ENCODE results near the gene CRTC3.

CRTC3 gene

DNA sequence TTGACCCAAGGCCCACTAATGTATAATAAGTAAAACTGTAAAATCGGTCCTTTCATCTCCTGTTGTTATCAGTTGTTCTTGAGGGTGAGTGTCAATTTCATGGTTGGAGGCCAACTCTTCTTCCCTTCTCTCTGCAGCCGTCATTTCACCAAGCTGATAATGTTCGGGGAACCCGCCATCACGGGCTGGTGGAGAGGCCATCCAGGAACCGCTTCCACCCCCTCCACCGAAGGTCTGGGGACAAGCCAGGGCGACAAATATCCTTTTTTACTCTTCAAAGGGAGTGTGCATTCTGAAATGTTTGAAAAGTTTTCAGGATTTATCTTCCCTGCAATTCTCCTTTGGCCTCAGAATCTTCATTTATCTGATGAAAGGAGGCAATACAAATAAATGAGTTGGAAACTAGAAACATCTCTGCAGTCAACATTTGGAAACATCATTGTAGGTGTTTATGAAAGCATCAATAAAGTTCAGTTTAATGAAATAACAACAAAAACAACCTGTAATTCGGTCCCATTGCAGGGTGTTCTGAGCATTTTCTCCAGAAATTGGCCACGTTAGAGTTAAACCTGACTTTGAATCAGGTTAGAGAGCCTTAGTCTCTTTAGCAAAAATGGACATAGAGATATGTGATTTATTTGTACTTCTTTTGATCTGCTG, 63.9 kb downstream of the CRTC3 start:
- no peak for DNase-seq (ENCODE audit: low read depth in 2 of 2)

GRCh38 chr15:90594301-90594738, 64.6 kb downstream of the CRTC3 start:
- DNase-seq (ENCODE audit: low read depth in 2 of 2), result peak; percentile 40 to 77

DNA sequence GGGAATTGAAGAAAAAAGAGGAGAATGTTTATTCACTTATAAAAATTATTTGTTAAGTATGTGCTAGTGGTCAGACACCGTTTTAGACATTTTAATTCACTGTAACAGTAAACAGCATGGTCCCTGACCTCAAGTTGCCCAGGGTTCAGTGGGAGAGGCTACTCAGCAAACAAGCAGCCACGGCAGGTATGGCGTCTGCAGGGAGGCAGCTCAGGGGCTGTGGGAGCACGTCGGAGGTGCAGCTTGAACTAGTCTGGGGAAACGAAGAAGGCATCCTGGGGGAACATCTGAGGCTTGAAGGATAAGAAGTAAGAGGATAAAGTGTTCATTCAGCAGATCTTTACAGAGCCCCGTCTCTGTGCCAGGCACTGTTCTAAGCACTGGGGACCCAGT, 66.0 kb downstream of the CRTC3 start:
- DNase-seq (ENCODE audit: low read depth in 2 of 2), result no peak

DNA sequence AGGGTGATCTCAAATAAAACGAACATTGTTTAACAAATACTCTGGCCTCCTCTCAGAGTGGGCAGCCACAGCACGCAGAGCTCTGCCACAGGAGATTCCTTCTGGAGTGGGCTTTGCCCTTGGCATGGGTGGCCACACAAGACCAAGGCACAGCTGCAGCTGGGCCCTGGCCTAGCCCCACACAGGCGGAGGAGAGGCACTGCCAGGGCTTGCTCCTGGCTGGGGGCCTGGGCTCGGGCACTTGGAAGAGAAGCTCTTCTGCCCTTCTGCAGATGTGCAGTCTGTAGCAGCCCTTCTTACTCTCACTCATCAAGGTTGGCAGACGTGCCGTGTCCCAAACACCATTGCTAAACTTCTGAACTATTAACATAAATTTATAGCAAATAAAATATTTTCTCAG, 67.2 kb downstream of the CRTC3 start:
- no peak for DNase-seq (ENCODE audit: low read depth in 2 of 2)

GRCh38 chr15:90597577-90597976, 67.9 kb downstream of the CRTC3 start:
- no peak for DNase-seq (ENCODE audit: low read depth in 2 of 2)

GRCh38 chr15:90598031-90598577, 68.4 kb downstream of the CRTC3 start:
- no peak for DNase-seq (ENCODE audit: low read depth in 2 of 2)

- DNase-seq (ENCODE audit: low read depth in 2 of 2), result no peak
Measured at GRCh38 chr15:90598679-90599078, 69.0 kb downstream of the CRTC3 start.

DNA sequence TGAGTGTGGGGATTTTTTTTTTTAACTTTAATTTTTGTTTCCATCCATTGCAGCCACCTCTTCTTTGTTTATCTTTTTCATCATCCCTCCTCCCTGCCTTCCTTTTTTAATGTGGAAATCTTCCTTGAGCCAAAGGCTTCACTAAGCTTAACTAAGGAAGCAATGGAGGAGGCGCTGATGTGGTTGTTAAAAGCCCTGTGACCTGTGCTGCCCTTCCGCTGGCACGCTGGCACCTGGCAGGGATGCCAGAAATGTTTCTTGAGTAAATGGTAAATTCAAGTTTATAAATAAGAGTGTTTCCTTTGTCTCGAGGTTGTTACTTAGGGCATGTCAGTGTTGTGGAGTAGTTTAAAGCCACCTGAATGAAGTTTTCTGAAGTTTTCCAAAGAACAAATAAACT, 69.4 kb downstream of the CRTC3 start:
- DNase-seq (ENCODE audit: low read depth in 2 of 2), result no peak

- DNase-seq (ENCODE audit: low read depth in 2 of 2), result no peak
Measured at GRCh38 chr15:90599644-90600043, 69.9 kb downstream of the CRTC3 start.

DNA sequence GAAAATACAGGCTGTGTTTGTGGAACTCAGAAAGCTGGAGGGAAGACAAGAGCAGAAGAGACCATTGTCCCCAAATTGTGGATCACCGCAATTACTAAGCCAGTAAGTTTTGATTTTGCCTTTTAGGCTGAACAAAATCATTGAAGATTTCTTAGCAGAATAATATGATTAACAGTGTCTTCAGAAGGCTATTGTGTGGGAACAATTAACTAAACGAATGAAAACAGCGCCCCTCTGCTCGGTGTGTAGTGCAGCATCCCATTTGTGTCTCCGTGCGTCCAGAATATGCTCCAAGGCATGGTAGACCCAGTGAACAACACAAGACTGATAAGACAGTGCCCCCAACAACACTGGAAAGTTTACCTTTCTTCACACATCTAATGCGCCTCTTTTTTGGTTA, 71.2 kb downstream of the CRTC3 start:
- DNase-seq (ENCODE audit: low read depth in 2 of 2), result no peak

DNA sequence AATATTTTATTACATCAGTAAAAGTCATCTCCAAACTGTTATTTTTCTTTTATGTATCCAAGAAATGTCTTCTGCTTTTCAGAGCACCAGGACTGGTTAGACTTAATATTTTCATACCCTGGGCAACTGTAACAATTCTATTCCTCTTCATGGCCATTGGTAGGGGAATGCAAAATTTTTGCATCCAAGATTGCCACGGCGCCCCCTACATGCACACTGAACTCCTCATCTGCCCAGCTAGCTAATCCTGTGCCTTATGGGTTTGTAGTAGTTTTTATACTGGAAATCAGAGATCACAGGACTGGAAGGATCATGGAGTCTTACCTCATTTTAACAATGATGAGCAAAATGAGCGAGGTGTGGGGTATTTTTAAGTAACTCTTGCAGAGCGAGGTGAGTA, 74.2 kb downstream of the CRTC3 start:
- DNase-seq (ENCODE audit: low read depth in 2 of 2), result peak in 1 of 2 donors; percentile 28

DNA sequence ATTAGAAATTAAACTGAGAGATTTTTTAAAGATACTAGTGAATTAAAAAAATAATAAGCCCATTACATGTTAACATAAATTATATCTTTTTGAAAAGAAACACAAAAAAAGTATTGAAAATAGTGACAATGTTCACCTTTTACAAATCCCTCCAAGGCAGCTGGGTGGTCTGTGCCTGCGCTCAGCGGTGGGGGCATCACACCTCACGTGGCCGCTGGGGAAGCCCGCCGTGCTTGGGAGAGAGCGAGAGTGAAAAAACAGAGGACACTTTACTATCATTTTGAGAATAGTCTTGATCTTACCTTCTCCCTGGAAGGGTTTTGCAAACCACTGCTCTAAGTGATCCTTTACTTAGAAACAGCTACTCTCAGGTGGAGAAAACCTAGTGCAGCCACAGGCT, 76.9 kb downstream of the CRTC3 start:
- DNase-seq (ENCODE audit: low read depth in 2 of 2), result no peak

- DNase-seq (ENCODE audit: low read depth in 2 of 2), result no peak
Measured at GRCh38 chr15:90607361-90607760, 77.6 kb downstream of the CRTC3 start.

- DNase-seq (ENCODE audit: low read depth in 2 of 2), result no peak
Measured at GRCh38 chr15:90609242-90610180, 79.8 kb downstream of the CRTC3 start.

DNA sequence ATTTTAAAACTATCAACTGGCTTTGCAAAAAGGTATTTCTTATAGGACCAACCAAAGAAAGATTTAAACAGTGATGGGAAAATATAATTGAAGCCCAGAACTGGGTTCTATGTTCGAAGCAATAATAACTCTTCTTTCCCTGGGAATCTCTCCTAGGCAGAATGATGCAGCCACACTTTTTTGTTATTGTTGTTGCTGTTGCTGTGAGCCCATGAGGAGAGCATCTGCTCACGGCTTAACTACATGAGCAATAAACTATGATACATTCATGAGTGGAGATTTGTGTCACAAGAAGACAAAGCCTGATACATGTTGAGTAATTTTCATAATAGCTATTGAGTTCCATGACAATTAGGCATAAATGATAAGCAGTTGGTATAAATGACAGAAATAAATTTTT, 80.5 kb downstream of the CRTC3 start:
- DNase-seq (ENCODE audit: low read depth in 2 of 2), result no peak

DNA sequence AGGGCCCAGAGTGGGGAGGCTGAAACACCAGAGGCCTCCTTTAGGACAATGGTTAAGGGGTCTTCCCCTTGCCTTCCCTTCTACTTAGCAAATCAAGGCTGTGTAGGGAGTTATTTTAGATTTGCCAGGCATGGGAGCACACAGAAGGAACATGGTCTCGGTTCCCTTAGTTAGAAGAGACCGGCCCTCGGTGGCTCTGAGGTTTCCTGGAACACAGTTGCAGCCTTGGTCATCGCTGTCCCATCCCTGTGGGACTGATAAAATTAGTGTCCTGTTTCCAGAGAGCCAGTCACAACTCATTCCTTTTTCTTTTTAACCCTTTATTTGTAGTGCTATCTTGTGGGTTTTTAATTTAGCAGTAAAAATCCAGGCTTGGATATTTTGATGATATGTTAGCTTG, 81.4 kb downstream of the CRTC3 start:
- no peak for DNase-seq (ENCODE audit: low read depth in 2 of 2)

DNA sequence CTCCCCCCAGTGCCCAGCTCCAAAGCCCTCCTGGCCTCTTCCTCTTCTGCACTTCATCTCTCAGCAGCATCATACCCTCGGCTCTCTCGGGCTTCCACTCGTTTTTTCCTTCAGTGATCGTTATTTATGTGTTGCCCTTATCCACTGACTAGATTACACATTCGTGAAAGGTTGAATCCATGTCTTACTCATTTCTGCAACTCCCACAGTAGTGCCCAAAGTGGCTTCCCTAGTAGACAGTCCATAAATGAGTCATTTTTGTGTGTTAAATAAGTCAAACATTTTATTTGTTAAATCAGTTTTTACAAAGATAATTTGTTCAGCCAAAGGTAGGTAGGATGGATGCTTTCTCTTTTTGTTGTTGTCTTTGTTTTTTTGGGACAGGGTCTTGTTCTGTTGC, 87.4 kb downstream of the CRTC3 start:
- no peak for DNase-seq (ENCODE audit: low read depth in 2 of 2)

DNA sequence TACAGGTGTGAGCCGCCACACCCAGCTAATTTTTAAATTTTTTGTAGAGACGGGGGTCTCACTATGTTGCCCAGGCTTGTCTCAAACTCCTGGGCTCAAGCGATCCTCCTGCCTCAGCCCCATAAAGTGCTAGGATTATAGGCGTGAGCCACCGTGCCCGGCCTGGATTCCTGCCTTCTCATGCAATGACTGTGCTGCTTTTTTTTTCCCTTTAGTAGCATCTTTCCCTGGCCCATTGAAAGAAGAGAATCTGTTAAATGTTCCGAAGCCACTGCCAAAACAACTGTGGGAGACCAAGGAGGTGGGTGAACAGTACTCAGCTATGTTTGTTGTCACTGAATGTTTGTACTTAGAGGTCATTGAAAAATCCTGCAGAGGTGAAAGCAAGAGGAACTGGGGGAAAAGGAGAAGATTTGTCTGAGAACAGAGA, 88.0 kb downstream of the CRTC3 start:
- DNase-seq (ENCODE audit: low read depth in 2 of 2), result no peak

DNA sequence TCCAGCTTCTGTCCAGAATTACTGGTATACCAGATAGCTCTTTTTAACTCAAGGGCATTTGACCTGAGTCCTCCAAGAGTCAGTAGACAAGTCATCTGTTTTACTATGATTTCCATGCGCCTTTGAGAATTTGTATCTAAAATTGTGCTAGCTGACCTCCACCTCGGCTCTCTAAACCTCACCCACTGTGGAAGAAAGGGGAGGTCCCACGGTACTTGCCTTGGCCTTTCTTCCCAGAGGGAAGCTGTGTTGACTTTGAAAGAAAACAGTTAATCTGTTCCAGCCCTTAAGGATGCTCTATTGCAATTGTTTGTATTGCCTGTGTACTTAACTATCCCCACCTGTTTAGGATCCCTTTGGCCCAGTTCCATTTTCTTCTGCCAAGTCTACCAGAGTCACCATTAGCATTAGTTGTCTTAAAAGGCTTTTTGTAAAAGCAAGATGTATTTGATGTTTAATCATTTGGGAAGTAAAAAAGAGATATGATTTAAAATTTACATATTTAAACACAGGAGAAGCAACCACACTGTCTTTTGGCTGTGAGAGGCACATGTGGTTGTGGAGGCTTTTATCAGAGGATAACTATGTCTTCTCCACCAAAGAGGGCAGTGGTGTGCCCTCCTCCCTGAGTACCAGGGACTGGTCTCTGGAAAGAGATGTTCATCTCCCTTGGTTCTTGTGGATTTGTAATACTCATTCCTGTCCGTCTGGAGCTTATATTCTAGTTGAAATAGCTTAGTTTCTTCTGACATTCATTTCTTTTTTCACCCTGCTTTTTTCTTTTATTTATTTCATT, 88.8 kb downstream of the CRTC3 start:
- no peak for DNase-seq (ENCODE audit: low read depth in 2 of 2)

DNA sequence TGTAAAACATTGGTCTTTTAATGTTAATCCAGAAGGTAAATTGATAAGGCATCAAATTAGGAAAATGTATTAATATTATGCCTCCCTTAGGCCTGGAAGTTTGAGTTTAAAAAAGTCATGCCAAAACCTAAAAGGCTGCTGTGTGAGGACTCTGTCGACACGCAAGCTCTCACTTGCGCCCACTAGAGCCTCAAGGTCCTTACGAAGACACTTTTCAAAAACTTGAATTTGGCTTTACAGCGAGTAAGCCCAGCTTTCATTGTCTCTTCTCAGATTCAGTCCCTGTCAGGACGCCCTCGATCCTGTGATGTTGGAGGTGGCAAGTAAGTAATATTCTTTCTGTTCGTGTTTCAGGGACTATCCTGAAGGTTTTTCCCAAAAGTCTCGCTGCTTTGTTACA, 89.7 kb downstream of the CRTC3 start:
- DNase-seq (ENCODE audit: low read depth in 2 of 2), result no peak

- DNase-seq (ENCODE audit: low read depth in 2 of 2), result no peak
Measured at GRCh38 chr15:90619939-90620338, 90.2 kb downstream of the CRTC3 start.
